LoVo (cell line): Measurements from ENCODE around the gene PYGO2.
"Not testable (repeated sequence)": the region's sequence is repeated elsewhere in the genome, so short reads cannot be mapped to it uniquely, and the experiment has no call there.

Source experiments
- DNase-seq: peaks from one replicate; pipeline ENCODE4 v3.0.0-alpha.2; 2016; ENCODE audit warnings: low spot score

PYGO2 gene

DNA sequence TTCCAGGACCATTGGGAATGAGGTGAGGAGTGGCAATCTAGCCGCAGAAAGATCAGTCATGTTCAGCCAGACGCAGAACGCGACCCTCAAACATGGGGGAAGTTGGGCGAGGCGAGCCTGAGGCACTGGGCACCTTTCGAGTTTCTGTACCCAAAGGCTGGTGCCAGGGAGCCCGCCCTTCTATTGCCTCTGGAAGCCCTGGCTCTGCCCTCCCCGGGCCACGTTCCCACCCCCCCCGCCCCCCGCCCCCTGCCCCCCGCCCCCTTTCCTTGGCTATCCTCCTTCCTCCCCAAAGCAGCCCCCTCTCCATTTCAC, 38.8 kb upstream of the PYGO2 start:
- no peak for DNase-seq

- DNase-seq: no peak
Observed at GRCh38 chr1:154999571-155000410, 38.2 kb upstream of the PYGO2 start.

GRCh38 chr1:154998818-154999570, 37.4 kb upstream of the PYGO2 start:
- peak; percentile 39 for DNase-seq

GRCh38 chr1:154998201-154998780, 36.7 kb upstream of the PYGO2 start:
- no peak for DNase-seq

DNA sequence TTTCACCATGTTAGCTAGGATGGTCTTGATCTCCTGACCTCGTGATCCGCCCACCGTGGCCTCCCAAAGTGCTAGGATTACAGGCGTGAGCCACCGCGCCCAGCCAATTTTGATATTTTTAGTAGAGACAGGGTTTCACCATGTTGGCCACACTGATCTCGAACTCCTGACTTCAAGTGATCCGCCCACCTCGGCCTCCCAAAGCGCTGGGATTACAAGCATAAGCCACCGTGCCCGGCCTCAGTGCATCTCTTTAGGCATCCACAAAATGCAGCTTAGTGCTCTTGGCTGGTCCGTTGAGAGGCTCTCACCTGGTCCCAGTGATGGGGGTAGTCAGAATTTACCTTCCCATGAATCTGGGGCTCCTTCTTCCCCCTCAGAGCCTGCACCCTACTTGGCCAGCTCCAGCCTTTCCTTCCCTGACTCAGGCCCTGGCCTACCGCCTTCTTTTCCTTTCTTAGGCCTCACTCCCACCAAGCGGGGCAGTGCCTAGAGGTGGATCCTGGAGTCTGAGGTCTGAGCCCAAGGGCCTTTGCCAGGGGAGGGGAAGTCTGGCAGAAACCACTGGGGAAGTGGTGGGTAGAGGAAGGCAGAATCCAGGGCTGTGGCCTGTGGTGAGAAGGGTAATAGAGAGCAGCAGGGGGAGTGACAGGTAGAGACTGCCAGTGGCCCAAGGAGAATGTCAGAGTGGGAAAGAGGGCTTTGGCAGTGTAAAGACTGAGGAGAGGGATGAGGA, 35.6 kb upstream of the PYGO2 start:
- DNase-seq: no peak

DNA sequence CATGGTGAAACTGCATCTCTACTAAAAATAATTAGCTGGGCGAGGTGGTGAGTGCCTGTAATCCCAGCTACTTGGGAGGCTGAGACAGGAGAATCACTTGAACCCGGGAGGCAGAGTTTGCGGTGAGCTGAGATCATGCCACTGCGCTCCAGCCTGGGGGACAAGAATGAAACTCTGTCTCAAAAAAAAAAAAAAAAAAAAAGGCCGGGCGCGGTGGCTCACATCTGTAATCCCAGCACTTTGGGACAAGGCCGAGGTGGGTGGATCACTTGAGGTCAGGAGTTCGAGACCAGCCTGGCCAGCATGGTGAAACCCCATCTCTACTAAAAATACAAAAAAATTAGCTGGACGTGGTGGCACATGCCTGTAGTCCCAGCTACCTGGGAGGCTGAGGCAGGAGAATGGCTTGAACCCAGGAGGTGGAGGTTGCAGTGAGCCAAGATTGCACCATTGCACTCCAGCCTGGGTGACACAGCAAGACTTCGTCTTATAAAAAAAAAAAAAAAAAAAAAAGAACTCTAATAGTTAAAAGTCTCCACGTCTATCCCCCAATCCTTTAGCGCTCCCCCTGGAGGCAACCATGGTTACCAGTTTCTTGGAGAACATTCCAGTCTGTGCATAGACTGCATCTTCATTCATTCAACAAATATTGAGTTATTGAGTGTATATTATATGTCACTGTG, 33.9 kb upstream of the PYGO2 start:
- DNase-seq: peak; percentile 65

DNA sequence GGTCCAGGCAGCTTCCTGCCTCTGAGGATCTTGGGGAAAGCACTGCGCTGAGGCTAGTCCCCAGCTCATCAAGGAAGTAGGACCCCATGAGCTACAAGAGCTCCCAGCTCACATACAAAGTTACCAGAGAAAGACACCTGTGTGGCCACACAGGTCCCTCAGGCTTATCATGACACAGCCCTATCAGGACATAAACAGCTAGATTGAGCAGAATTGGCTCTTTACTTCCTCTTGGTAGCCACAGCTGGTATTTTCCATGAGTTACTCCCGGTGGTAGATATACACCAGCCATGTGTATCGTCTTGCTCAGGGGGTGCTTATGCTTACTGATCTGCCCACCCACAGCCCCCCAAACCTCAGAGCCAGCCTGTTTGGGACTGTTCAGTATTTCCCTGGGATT, 33.0 kb upstream of the PYGO2 start:
- no peak for DNase-seq

DNA sequence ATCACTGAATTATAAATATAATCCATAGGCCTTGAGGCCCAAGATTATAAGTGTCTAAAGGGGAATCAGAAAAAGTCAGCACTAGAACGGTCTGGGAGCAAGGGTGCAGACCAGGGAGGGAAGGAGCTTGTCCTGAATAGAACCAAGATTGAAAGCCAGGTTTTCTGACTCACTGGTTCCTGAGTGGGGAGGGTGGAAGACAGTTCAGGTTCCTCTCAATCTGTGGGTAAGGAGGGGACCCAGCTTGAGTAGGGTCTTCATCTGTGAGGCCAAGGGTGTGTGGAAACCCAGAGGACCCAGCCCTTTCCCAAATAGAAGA, 32.6 kb upstream of the PYGO2 start:
- DNase-seq: no peak

DNA sequence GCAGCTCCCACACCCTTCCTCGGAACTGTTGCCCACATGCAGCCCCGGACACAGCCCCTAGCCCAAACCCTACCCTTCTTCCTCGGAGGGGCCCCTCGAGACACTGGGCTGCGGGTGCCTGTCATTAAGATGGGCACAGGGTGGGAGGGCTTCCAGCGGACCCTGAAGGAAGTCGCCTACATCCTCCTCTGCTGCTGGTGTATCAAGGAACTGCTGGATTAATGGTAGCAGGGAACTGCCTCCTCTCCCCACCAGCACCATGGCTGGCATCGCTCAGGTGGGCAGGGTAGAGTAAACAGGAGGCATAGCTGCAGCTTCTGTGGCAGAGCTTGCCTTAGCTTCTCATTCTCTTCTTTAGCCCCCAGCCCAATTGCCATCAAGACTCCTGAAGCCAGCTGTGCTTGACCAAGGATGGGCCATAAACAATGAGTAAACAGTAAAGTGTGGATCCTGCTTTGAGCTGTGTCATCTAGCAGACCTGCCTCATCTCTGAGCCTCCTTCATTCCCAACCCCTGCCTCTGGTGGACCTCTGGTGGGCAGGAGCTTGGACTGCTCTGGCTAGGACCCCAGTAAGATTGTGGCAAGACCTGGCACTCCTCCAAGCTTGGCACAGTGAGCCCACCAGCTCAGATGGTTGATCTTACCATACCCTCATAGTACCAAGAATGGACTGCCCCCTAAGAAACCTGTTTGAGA, 32.1 kb upstream of the PYGO2 start, which contains the start of gene LENEP:
TSS of gene LENEP (plus strand) at position 15 of the 697 bp plus-strand sequence. CDS start at position 37, 22 bp downstream.
- DNase-seq: no peak

DNA sequence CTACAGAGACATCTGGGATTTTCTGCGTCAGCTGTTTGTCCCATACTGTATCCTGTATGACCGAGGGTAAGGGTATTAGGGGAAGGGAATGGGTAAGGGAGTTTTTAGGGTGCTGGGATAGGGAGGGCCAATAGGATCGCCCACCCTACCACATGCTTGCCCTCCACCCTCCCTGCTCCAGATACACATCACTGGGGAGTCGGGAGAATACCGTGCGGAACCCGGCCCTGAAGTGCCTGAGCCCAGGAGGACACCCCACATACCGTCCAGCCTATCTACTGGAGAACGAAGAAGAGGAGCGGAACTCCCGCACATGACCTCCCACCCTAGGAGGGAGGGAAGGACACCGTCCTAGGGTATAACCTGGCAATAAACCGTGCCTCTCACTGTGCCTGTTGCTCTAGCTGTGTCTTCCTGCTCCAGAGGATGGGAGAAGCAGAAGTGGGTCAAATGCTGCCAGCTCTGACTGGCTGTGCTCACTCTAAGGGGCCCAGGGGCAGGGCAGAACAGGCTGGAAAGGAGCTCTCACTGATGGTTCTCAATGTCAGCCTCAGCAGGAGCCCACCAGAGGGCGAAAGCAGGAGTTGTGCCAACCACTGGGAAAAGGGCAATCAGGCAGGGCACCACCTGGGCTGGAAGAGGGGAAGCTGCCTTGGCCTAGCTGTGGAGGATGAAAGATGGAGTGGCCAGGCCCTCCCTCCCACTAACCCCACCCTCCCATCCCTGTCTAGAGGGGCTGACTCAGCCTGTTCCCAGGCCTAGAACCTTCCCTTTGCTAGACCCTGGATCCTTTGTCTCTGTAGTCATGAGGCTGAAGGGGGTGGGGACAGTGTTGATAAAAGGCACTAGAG, 31.4 kb upstream of the PYGO2 start:
- no peak for DNase-seq

GRCh38 chr1:154990276-154990675, 28.7 kb upstream of the PYGO2 start:
- no peak for DNase-seq

DNA sequence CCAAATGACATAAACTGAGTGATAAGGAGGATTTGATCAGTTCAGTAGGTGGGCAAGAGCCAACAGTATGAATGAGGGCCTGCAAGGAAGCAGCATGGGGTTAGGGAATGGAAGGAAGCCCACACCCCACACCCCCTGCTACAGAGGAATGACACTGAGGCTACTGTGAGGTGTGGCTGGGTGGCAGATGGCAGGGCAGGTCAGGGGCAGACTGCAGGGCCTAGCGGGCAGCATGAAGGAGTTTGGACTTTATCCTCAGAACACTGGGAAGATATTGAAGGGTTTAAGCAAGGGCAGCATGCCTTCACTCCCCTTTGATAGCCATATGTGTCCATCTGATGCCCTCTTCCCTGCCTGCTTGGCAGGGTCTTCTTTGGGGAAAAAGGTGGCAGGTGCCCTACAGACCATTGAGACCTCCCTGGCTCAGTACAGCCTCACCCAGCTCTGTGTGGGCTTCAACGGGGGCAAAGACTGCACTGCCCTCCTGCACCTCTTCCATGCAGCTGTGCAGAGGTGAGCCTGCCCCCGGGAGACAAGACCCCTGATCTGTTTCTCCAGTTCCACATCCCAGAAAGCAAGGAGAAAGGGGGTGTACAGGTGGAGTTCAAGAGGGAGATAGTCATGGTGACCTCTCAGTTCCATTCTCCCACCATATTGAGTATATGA, 27.7 kb upstream of the PYGO2 start:
- DNase-seq: no peak

DNA sequence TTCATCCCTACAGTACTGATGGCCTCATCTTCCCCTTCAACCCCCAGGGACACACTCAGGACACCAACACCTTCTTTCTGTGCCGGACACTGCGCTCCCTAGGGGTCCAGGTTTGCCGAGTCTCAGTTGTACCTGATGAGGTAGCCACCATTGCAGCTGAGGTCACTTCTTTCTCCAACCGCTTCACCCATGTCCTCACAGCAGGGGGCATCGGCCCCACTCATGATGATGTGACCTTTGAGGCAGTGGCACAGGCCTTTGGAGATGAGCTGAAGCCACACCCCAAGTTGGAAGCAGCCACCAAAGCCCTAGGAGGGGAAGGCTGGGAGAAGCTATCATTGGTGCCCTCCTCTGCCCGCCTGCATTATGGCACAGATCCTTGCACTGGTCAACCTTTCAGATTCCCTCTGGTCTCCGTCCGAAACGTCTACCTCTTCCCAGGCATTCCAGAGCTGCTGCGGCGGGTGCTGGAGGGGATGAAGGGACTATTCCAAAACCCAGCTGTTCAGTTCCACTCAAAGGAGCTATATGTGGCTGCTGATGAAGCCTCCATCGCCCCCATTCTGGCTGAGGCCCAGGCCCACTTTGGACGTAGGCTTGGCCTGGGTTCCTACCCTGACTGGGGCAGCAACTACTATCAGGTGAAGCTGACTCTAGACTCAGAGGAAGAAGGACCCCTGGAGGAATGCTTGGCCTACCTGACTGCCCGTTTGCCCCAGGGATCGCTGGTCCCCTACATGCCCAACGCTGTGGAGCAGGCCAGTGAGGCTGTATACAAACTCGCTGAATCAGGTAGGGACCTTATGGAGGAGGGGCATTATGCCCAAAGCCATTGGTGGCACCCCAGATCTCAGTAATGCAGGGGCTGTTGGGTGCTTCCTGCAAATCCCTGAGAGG, 26.7 kb upstream of the PYGO2 start:
- DNase-seq: no peak

DNA sequence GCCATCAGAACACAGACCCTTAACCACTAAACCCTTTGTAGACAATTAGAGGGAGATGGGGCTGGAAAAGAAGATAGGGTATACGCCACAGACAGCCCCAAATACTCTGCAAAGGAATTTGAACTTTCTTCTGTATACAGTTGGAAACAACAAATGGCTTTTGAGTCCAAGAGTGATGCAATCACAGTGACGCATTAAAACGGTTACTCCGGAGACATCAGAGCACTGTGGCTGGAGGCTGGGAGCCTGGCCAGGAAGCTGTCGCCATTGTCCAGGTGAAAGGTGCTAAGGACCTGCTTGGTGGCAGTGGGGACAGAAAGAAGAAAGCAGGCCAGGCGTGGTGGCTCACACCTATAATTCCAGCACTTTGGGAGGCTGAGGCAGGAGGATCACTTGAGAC, 25.7 kb upstream of the PYGO2 start:
- no peak for DNase-seq

DNA sequence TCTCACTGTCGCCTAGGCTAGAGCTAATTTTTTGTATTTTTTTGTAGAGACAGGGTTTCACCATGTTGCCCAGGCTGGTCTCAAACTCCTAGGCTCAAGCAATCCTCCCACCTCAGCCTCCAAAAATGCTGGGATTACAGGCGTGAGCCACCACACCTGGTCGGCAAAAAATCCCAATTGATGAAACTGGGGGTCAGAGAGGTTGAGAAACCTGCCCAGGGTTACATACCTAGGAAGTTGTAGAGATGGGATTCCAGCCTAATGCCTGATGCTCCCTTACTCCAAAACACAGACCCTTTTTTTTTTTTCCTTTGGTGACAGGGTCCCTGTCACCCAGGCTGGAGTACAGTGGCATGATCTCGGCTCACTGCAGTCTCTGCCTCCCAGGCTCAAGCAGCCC, 25.2 kb upstream of the PYGO2 start:
- DNase-seq: not testable (repeated sequence)

DNA sequence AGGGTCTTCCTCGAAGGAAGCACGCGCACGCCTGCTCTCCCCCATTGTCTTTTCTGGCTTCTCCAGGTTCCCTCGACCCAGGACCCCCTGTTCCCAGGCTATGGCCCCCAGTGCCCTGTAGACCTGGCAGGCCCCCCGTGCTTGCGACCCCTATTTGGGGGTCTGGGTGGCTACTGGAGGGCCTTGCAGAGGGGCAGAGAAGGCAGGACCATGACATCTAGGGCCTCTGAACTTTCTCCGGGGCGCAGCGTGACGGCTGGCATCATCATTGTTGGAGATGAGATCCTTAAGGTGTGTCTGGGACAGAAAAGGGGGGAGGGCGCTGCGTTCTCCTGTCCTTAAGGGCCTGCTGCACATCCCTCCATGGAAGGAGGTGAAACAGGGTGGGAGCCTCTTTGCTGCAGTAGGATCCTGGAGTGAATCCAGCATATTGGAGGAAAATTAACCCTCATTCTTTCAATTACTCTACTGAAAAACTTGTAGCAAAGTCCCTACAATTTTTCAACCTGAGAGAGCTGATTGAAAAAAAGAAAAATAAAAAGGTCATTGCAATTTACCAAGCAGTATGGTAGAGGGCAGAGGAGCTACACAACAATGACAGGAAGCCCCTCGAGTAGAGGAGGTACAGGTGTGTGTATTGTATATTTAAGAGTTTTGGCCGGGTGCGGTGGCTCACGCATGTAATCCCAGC, 22.3 kb upstream of the PYGO2 start:
- DNase-seq: no peak

GRCh38 chr1:154982897-154983648, 21.5 kb upstream of the PYGO2 start, which contains the start of gene FLAD1:
FLAD1 (plus strand) TSS chr1:154983344; CDS start chr1:154983695, 351 bp downstream.
- peak; percentile 99 for DNase-seq
